ENCODE measurements around the gene SORBS1. TPM values are rescaled to one million over a fixed set of nuclear protein-coding genes. Genes with fewer than 3 reads are reported as not detected.
A peak's percentile ranks its signal among the peaks of the same experiment; 100 is the strongest.

SORBS1 gene
- total RNA-seq, 1 donor, result 3.5 TPM

- DNase-seq (ENCODE audit: low read depth in 2 of 3, low spot score in 2 of 3), result no peak
These were observed 165.2 kb downstream of the SORBS1 start for GRCh38 chr10:95395947-95396449.

GRCh38 chr10:95394161-95394880 is 166.8 kb downstream of the SORBS1 start:
- peak in 2 of 3 donors; percentile 45 to 49 for DNase-seq (ENCODE audit: low read depth in 2 of 3, low spot score in 2 of 3)

DNA sequence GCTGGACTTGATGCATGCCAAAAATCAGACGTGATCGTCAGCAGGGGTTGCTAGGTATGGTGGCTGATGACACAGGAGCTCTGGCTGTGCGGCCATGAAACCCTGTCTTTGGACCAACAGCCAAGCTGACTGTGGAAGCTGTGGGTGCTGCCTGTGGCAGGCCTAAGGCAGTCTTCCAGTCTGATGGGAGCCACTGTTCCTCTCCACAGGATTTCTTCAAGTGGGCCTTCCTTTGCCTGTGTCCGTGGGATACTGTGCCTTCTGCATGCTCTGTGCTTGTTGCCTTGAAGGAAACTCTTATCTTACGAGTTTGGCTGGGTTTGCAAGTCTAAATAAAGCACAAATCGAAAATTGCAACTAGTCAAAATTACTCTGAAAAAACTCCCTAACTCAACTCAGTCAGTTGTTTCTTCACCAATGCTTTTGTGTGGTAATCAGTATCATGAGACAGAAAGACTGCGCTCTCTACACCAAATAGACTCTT is 168.4 kb downstream of the SORBS1 start:
- DNase-seq (ENCODE audit: low read depth in 2 of 3, low spot score in 2 of 3), result no peak

DNA sequence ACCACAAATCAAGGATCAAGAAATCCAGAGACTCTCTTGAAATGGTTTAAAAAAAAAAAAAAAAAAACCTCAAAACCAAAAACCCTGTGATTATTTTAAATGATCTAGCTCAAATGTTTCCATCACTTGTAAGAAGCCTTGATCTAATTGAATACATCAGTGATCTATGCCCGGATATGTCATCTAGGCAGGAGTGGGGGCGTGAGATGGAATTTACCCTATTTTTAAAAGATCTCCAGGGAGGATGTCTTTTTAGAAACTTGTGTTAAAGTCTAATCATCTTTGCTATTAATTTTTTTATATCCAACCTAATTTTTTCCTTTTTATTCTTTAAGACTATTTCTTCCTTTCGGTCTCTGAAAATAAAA is 169.0 kb downstream of the SORBS1 start:
- DNase-seq (ENCODE audit: low read depth in 2 of 3, low spot score in 2 of 3), result no peak

- DNase-seq (ENCODE audit: low read depth in 2 of 3, low spot score in 2 of 3), result peak in 1 of 3 donors; percentile 29
These were observed 169.5 kb downstream of the SORBS1 start for GRCh38 chr10:95391581-95392216.

DNA sequence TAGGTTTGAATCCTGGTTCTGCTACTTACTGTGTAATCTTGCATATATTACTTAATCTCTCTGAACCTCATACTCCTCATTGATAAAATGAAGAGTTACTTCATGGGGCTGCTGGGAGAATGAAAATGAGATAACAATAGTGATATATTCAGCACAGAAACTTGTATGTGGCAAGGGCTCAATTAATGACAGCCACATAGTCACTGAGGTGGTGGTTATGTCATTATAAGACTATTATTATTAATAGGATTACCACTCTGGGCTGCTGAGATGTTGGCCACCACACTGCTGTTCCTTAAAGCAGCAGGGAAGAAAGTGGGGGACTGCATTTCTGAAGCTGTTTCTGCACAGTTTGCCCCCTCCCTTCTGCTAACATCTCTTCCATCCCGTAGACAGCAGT is 170.0 kb downstream of the SORBS1 start:
- no peak for DNase-seq (ENCODE audit: low read depth in 2 of 3, low spot score in 2 of 3)

DNA sequence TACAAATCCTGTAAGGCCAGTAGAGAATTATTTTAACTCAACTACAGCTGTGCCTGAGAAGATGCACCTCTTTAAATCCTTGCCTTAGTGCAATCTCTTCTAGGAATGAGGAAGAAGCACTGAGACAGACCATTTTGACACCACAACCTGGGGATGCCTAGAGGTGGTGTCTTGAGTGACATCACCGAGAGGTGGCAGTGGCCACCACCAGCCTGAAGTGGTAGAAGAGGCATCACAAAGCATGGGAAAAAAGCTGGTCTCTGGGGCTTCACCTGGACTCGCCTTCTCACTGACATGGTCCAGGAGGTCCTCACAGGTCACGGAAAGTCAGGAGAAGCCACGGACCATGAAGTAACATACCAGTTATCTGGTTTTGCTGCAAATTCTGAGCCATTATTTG is 171.2 kb downstream of the SORBS1 start:
- DNase-seq (ENCODE audit: low read depth in 2 of 3, low spot score in 2 of 3), result no peak

DNA sequence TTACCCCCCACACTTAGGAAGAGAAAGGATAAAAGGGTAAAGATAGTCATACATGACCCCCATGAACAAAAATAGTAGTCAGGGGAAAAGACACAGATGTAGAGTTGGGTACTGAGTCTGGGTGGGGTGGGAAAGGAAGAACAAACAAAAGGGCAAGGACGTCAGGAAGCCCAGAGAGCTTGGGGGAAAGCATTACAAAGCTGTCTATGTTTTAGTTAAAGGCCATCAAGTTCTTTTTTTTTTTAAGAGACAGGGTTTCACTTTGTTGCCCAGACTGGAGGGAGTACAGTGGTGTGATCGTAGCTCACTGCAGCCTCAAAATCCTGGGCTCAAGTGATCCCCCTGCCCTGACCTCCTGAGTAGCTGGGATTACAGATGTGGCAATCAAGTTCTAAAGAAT is 172.0 kb downstream of the SORBS1 start:
- no peak for DNase-seq (ENCODE audit: low read depth in 2 of 3, low spot score in 2 of 3)

DNA sequence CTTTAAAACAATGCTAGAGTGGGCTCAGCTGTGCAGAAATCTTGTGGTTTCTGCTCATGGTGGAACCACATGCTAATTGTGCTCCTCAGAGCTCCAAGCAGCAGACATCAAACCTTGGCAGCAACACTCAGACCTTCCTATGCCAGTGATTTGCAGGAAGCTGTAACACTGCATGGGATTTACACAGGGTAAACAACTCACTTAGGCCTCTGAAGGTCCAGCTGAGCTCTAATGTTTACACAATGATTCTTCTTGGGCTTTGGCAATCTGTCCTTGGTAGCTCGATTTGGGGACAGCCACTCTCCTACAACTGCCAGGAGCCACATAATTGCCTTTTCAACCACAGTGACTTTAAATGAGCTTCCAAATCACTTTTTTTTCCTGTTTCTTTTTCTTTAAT is 172.6 kb downstream of the SORBS1 start:
- DNase-seq (ENCODE audit: low read depth in 2 of 3, low spot score in 2 of 3), result no peak

DNA sequence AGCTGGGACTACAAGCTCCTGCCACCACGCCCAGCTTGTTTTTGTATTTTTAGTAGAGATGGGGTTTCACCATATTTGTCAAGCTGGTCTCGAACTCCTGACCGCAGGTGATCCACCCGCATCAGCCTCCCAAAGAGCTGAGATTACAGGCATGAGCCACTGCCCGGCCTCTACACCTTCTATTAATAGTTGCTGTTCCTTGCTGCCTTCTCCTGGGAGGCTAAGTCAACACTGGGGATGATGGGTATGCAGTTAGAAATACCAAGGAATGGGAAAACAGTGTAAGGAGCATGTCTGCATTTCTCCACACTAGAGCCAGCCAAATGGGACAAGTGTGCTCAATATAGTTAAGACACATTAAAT is 173.1 kb downstream of the SORBS1 start:
- DNase-seq (ENCODE audit: low read depth in 2 of 3, low spot score in 2 of 3), result no peak

- no peak for DNase-seq (ENCODE audit: low read depth in 2 of 3, low spot score in 2 of 3)
These were observed 177.0 kb downstream of the SORBS1 start for GRCh38 chr10:95384011-95384704.

DNA sequence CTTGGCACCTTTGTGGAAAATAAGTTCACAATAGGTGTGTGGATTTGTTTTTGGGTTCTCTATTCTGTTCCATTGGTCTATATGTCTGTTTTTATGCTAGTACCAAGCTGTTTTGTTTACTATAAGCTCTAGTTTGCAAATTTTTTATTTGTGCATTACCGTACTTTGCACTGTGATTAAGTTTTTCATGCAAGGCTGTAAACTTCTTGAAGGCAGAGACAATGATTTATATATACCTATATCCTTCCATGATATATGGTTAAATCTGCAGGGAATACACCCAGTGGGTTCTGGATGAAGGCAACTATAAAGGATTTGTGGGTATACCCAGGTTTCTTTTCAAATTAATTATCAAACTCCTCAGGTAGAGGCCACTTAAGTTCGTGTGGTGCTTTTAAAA is 178.6 kb downstream of the SORBS1 start:
- DNase-seq (ENCODE audit: low read depth in 2 of 3, low spot score in 2 of 3), result no peak

DNA sequence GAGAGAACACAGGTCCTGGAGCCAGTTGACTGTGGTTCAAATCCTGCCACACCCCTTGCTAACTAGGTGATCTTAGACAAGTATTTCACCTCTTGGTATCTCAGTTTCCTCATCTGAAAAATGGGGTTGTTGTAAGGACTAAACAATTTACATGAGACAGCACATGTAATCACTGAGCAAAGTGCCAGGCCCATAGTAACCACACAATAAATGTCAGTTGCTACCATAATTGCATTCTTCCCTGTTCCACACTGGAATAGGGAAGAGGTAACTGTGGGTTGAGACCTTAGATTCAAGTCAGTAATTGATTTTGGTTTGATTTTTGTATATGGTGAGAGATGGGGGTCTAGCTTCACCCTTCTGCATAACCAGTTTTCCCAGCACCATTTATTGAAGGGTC is 179.0 kb downstream of the SORBS1 start:
- no peak for DNase-seq (ENCODE audit: low read depth in 2 of 3, low spot score in 2 of 3)

DNA sequence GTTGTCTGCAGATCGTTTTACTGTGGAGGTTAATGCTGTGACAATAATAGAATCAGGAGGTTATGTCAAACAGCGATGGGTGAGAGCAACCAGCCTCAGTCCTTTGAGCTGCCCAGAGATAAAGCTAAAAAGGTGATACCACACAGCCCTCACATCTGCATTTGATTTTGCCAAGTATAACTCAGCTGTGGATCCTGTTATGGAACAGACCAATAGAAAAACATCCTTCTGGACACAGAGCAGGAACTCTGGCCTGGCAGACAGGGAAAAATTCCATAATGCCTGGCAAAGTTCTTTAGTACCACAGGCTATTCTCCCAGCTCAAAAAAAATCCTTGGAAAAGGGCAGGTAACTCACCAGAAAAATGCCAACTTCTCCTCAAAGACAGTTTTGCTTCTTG is 183.2 kb downstream of the SORBS1 start:
- DNase-seq (ENCODE audit: low read depth in 2 of 3, low spot score in 2 of 3), result no peak

- no peak for DNase-seq (ENCODE audit: low read depth in 2 of 3, low spot score in 2 of 3)
These were observed 185.8 kb downstream of the SORBS1 start for GRCh38 chr10:95375418-95375817.

DNA sequence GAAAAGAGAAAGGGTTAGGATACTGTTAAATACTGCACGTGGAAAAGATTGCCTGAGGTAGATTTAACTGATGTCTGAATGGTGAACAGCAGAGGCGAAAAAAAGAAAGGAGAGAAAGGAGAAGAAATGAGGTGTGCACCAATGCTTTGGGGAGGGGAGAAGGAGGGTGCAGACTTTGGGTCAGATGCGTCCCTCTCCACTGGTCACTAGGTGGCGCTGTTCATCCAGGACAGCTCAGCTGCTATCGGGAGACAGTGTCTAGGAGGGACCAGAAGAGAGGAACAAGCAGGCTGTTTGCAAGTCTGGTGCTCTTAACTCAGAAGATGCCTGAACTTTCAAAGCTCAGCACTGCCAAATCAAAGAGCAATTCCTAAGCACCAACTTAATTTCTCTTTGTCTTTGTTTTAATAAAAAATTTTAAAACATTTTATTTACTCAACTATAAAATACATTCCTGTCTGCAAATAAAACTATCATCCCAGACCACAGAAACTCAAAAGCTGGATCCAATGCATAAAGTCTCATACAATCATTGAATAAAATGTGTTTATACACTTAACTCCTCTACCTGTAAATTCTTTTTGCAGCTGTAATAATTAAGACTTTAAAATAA is 186.5 kb downstream of the SORBS1 start:
- DNase-seq (ENCODE audit: low read depth in 2 of 3, low spot score in 2 of 3), result peak in 2 of 3 donors; percentile 81 to 91

DNA sequence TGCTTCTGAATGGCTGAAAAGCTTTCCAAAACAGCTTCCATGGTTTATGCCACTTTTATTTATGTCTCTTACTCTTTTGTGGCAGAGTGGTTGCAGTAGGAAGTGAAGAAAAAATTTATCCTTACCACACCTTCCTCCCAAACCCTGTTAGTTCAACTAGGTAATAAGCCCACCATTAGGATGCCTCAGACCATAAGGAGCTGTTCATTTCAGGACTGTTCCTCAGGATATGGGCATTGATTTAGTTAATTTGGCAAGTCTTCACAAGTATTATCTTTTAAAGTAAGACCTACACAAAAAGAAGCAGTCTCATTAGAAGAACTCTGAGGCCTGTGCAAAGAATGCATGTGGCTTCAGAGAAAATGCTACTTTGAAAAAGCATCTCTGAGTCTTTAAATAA is 187.5 kb downstream of the SORBS1 start:
- DNase-seq (ENCODE audit: low read depth in 2 of 3, low spot score in 2 of 3), result no peak

- DNase-seq (ENCODE audit: low read depth in 2 of 3, low spot score in 2 of 3), result no peak
These were observed 196.8 kb downstream of the SORBS1 start for GRCh38 chr10:95364342-95364741.

GRCh38 chr10:95363303-95363912 is 197.8 kb downstream of the SORBS1 start:
- DNase-seq (ENCODE audit: low read depth in 2 of 3, low spot score in 2 of 3), result peak; percentile 7 to 85 (median 60)

DNA sequence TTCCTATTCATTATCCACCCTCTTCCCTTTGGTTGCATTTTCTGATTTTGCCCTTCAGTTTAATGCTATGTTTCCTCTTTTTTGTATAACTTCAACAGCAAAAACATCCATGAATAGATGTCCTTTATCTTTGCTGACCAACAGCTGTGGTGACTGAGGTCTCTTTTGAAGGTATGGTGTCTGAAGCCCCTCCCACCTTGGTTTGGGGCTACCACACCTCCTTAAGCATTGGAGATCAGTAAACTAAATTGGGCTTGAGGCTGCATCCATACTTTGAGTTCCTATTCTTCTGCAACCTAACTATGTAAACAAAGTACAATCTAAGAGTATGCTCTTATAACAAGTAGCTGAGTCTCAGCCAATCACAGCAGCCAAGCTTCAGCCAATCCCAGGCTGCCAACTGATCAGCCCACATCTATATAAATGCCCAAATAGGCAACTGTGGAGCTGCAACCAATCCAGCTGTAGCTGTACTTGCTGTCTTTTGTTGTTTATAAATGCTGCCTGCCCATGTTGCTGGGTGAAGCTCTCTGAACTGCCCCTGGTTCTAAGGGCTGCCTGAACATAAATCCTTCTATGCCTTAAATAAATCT is 201.0 kb downstream of the SORBS1 start:
- peak in 1 of 3 donors; percentile 4 for DNase-seq (ENCODE audit: low read depth in 2 of 3, low spot score in 2 of 3)
